BJ (cell line): ENCODE measurements around the gene KIF26B. TPM values are rescaled to one million over a fixed set of nuclear protein-coding genes. Genes with fewer than 3 reads are reported as not detected.
"Not testable (repeated sequence)": the region's sequence is repeated elsewhere in the genome, so short reads cannot be mapped to it uniquely, and the experiment has no call there.

Experiments
- CTCF ChIA-PET: fragments of 350-600 bp; formaldehyde crosslinking; extraction: SDS; loops from one replicate; lab custom pipeline; 2021; ENCODE audit warnings: antibody characterized with exemption, inconsistent platforms; lab: Yijun Ruan, JAX
- POLR2A ChIA-PET: fragments of 300-600 bp; sonication (Branson Sonifier 250); formaldehyde crosslinking; extraction: SDS; loops from one replicate; lab custom pipeline; 2021; ENCODE audit warnings: antibody characterized with exemption; lab: Charles Lee
- DNase-seq: peaks from one replicate; pipeline ENCODE4 v3.0.0-alpha.2; 2011; ENCODE audit warnings: low read depth
- H3K27me3 ChIP-seq: 2 replicates; pipeline ENCODE4 v1.6.0; 2011; ENCODE audit warnings: low read length; ENCODE audit not compliant: control insufficient read depth, insufficient read depth
- H3K36me3 ChIP-seq: 2 replicates; pipeline ENCODE4 v1.5.1; 2011; ENCODE audit warnings: low read length; ENCODE audit not compliant: control insufficient read depth, insufficient read depth
- H3K4me3 ChIP-seq: 2 replicates; pipeline ENCODE4 v1.5.1; 2011; ENCODE audit warnings: low read depth, mild to moderate bottlenecking, control low read depth, low read length
- polyA plus RNA-seq: library from polyadenylated mRNA; depleted of rRNA; stranded (reverse); fragments of >200 nt; gene quantifications from 2 replicates; pipeline ENCODE4 v1.2.3, GENCODE V29; 2011
- TF ChIP-seq, protein P1 (sequence below): IDR thresholded peaks from 2 replicates; pipeline ENCODE4 v1.5.1; 2011; ENCODE audit warnings: low read depth, mild to moderate bottlenecking, control low read depth, inconsistent platforms, low read length, moderate library complexity; ENCODE audit not compliant: insufficient read depth

The KIF26B gene
- polyA plus RNA-seq, 1 experiment: 2.8 TPM

DNA sequence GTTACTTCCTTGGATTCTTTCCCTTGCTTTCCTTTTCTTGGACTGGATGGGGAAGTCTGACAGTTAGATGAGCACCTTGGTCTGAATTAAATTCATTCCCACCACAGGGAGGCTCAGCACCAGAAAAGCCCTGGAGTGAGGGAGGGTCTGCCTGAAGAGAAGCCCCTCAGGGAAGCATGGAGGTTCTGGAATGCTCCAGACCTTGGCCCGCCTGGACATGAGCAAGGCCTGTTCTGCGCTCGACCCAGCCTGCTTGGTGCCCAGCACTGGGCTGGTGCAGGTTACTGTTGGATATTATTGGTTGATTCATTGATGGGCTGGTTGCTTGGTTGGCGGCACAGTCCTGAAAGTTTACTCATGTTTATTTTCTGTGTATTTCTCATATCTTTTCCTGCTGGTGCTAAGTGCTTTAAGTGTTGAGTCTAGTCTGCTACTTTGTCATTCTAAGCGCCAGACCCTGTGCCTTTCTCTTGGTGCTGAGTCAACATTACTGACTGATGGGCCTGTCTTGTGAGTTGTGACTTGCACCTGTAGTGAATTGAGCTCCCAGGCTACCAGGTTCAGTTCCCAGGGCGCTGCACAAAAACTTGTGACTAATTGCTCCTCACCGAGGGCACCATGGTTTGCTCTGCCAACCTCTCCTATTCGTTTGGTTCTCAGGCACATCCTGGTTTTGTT is 538.5 kb downstream of the KIF26B start:
- ChIA-PET CTCF (no interaction called here), POLR2A (no interaction called here)
- Histone ChIP-seq H3K27me3 (no peaks in the 10 kb centered on the region), H3K4me3 (no peak overlapping the region), H3K36me3 (peaks cover 6% of the 10 kb centered on the region)
- TF ChIP-seq, protein P1, sequence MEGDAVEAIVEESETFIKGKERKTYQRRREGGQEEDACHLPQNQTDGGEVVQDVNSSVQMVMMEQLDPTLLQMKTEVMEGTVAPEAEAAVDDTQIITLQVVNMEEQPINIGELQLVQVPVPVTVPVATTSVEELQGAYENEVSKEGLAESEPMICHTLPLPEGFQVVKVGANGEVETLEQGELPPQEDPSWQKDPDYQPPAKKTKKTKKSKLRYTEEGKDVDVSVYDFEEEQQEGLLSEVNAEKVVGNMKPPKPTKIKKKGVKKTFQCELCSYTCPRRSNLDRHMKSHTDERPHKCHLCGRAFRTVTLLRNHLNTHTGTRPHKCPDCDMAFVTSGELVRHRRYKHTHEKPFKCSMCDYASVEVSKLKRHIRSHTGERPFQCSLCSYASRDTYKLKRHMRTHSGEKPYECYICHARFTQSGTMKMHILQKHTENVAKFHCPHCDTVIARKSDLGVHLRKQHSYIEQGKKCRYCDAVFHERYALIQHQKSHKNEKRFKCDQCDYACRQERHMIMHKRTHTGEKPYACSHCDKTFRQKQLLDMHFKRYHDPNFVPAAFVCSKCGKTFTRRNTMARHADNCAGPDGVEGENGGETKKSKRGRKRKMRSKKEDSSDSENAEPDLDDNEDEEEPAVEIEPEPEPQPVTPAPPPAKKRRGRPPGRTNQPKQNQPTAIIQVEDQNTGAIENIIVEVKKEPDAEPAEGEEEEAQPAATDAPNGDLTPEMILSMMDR: no peak
- no peak for DNase-seq

DNA sequence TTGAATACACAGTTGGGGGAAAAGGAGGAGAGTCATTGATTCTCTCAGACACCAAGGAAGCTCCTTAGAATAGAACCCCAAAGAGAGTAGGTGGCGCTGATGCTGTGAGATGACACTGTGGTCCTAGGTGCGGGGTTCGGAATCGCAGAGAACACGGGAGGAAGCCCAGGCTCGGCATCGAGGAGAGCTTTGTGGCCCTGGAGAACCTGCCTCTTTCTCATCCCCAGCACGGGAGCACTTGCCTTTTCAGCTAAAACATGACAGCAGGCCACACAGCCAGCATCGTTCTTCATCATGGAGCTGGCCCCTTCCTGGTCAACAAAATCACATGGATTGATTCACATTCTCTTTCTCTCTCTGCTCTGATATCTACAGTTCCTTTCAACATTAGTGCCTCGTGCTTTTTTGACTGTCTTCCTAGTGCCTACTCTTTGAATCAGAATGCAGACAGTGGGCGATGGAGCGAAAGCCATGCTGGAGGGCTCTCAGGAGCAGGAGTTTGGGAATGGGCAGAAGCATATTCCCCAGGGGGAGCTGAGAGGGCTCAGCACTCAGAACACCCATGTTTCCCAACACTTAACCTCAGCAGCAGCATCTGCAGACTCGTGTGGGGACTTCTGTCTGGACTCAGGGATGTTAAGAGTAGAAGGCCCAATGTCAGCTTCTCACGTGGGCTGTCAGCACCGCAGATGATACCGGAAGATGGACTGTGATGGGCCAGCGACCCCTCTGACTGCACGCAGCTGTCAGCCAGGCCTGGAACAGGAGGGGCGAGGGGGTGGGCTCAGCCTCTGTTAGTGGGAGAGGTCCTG is 539.4 kb downstream of the KIF26B start:
- no peak for DNase-seq
- H3K27me3 ChIP-seq: no peaks in the 10 kb centered on the region
- ChIA-PET CTCF (no interaction called here), POLR2A (no interaction called here)
- TF ChIP-seq, protein P1: no peak
- H3K4me3 ChIP-seq: no peak overlapping the region
- H3K36me3 ChIP-seq: peaks cover 4% of the 10 kb centered on the region

DNA sequence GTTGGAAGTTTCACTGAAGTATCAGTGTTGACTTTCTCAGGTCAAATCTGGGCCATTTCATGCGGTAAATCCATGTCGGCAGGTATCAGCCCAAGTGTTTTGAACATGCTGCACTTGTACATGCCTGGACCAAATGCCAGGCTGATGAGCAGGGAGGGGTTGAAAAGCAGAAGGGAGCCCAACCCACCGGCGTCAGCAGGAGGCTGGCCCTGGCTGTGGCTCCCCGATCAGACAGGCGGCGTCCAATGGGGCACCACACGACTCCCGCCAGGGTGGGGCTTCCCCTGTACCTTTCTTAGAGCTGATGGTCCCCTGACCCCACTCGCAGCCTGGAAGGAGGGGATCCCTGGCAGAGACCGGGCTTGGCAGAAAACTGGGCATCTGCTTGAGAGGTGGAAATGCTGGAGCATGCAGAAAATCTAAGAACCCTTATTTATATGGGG is 540.0 kb downstream of the KIF26B start:
- TF ChIP-seq, protein P1: no peak
- Histone ChIP-seq H3K27me3 (no peaks in the 10 kb centered on the region), H3K36me3 (peaks cover 4% of the 10 kb centered on the region), H3K4me3 (no peak overlapping the region)
- CTCF ChIA-PET: no interaction called here
- POLR2A ChIA-PET: no interaction called here
- DNase-seq: no peak

DNA sequence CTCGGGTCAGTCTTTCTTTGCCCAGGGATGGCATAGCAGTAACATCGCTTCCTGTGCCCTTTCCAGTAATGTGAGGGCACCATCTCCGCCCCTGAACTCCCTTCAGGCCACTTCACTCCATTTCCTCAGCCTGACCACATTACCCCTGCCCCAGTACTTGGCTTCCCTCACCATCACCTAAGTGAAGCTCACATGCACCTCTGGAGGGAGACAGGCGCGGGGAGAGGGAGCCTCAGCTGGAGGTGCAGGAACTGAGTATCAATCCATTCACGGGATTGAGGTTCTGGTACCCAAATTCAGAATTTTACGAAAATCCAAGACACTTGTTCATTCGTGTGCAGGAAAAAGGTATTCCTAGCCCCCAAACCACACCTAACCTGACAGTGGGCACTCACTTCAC is 540.4 kb downstream of the KIF26B start:
- TF ChIP-seq, protein P1: no peak
- CTCF ChIA-PET: no interaction called here
- POLR2A ChIA-PET: no interaction called here
- DNase-seq: no peak
- H3K27me3 ChIP-seq: no peaks in the 10 kb centered on the region
- H3K4me3 ChIP-seq: no peak overlapping the region
- peaks cover 4% of the 10 kb centered on the region for H3K36me3 ChIP-seq

DNA sequence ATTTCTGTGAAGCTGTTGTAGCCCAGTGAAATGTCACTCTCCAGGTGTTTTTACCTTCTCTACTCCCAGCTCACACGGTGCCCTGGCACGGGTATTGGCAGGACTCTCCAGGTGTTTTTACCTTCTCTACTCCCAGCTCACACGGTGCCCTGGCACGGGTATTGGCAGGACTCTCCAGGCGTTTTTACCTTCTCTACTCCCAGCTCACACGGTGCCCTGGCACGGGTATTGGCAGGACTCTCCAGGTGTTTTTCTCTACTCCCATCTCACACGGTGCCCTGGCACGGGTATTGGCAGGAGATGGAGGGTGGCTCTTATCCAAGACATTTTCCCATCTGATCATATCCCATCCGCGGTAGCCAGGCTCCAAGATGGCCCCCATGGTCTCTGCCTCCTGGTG is 540.9 kb downstream of the KIF26B start:
- DNase-seq, H3K4me3 ChIP-seq, CTCF ChIA-PET, H3K27me3 ChIP-seq, H3K36me3 ChIP-seq, POLR2A ChIA-PET: not testable (repeated sequence)
